Esophagus squamous epithelium (tissue), 5 donors: ENCODE data around the gene COBLL1. TPM values are rescaled to one million over a fixed set of nuclear protein-coding genes. Genes with fewer than 3 reads are reported as not detected.

Experiments
- DNase-seq: peaks from one replicate; lab custom pipeline; 2025; lab: John Stamatoyannopoulos, UW
- H3K27ac ChIP-seq, 4 donors: fragments of 200-600 bp; sonication (generic); one replicate each; pipeline ENCODE4 v1.5.1; 2016 to 2019; ENCODE audit warnings: mild to moderate bottlenecking in 1 of 4
- H3K27me3 ChIP-seq, 4 donors: fragments of 200-600 bp; sonication (generic); 1 replicate in 3 of 4; 2 replicates in 1 of 4; pipeline versions ENCODE4 v1.5.1 to v1.6.0; 2017 to 2021; ENCODE audit warnings: antibody characterized with exemption in 1 of 4
- H3K36me3 ChIP-seq, 3 donors: fragments of 200-600 bp; sonication (generic); one replicate each; pipeline ENCODE4 v1.5.1; 2016 to 2019
- H3K4me1 ChIP-seq, 3 donors: fragments of 200-600 bp; sonication (generic); one replicate each; pipeline ENCODE4 v1.5.1; 2017 to 2019
- H3K4me3 ChIP-seq, 4 donors: fragments of 200-600 bp; sonication (generic); 1 replicate in 3 of 4; 2 replicates in 1 of 4; pipeline ENCODE4 v1.5.1; 2016 to 2019; ENCODE audit warnings: mild to moderate bottlenecking in 2 of 4, moderate library complexity in 1 of 4
- H3K9me3 ChIP-seq, 3 donors: fragments of 200-600 bp; sonication (generic); one replicate each; pipeline ENCODE4 v1.5.1; 2016 to 2019
- POLR2A ChIP-seq, 4 donors: fragments of 450-650 bp; IDR thresholded peaks; one replicate each; pipeline ENCODE4 v1.6.1; 2017; ENCODE audit warnings: antibody characterized with exemption in 4 of 4, mild to moderate bottlenecking in 4 of 4, moderate library complexity in 3 of 4
- WGBS, 2 donors: methylation state at CpG; one replicate each; pipeline ENCODE4 v1.1.5; 2018; 5-methylcytosine and 5-hydroxymethylcytosine counted together
- intact Hi-C: fragments of 100-400 bp; cut with DNase I; formaldehyde crosslinking; loops from one replicate; pipeline ENCODE4 v1.15.0; 2022
- total RNA-seq, 4 donors: library from RNA; depleted of rRNA; stranded (reverse); fragments of >200 nt; gene quantifications; one replicate each; pipeline ENCODE4 v1.1.0, GENCODE V29; 2016
- TF ChIP-seq, protein P1 (sequence below), 6 experiments: fragments of 450-650 bp in 4 of 6; fragments of 200-600 bp in 2 of 6; sonication (generic) in 2 of 6; IDR thresholded peaks; one replicate each; pipeline ENCODE4 v1.5.1; 2016 to 2019; ENCODE audit warnings: antibody characterized with exemption in 6 of 6, mild to moderate bottlenecking in 4 of 6, moderate library complexity in 4 of 6
- donor health status: DM: yes; HTN: yes; CAD: no.

Gene COBLL1
- total RNA-seq, 4 donors from 2014 or later: 35.4 to 88.9 (median 71.4) TPM

DNA sequence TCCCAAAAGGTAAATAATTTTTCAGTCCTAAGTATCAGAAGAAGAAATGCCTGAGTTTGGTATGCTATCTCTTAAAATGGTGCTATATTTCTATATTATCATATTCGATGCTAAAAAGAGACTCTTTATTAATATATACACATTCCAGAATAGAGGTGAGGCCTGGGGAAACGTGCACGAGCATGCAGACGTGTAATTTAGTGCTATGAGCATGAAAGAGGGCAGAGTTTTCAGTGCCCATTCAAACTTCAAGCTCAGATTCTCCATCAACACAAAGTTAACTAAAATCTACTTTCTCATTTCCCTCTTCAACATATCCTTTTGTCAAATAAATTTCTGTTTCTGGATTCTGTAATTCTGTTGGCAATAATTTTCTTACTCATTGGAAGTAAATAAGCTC lies 5.7 kb upstream of the COBLL1 start:
- Histone ChIP-seq H3K27ac (peak overlapping the region in 3 of 4 donors; percentile 44 to 64 (median 57)), H3K36me3 (no peaks in the 10 kb centered on the region), H3K4me1 (peaks cover 9 to 50% (median 9%) of the 10 kb centered on the region in 3 donors), H3K9me3 (no peaks in the 10 kb centered on the region), H3K4me3 (no peak overlapping the region), H3K27me3 (no peaks in the 10 kb centered on the region)
- intact Hi-C loops: no loop called here
- TF ChIP-seq POLR2A (IDR thresholded peaks at IDR 0.05): no peak
- TF ChIP-seq, protein P1, sequence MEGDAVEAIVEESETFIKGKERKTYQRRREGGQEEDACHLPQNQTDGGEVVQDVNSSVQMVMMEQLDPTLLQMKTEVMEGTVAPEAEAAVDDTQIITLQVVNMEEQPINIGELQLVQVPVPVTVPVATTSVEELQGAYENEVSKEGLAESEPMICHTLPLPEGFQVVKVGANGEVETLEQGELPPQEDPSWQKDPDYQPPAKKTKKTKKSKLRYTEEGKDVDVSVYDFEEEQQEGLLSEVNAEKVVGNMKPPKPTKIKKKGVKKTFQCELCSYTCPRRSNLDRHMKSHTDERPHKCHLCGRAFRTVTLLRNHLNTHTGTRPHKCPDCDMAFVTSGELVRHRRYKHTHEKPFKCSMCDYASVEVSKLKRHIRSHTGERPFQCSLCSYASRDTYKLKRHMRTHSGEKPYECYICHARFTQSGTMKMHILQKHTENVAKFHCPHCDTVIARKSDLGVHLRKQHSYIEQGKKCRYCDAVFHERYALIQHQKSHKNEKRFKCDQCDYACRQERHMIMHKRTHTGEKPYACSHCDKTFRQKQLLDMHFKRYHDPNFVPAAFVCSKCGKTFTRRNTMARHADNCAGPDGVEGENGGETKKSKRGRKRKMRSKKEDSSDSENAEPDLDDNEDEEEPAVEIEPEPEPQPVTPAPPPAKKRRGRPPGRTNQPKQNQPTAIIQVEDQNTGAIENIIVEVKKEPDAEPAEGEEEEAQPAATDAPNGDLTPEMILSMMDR (IDR thresholded peaks at IDR 0.05): no peak
- no peak for DNase-seq
- WGBS, 2 donors: 54 to 58% methylated on average over 4 of the region's 4 CpGs

DNA sequence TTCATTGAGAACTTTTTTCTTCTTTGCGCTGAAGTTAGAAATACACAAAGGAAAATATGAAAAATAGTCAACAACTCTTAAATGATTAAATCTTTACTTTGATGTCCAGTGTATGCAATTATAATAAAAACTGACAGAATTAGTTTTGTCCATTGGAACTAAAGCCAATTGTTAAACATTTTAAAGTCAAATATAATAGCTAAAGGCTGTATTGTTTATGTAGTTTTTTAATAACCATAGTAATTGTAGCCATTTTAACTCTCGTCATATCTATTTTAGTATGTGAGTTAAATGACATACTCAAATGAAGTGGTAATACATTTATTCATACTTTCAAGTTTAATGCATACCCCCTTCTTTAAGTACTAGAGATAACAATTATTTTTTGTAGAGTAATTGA lies 4.7 kb upstream of the COBLL1 start:
- Histone ChIP-seq H3K4me1 (peaks cover 9 to 53% (median 9%) of the 10 kb centered on the region in 3 donors), H3K27ac (no peak overlapping the region), H3K9me3 (no peaks in the 10 kb centered on the region), H3K36me3 (no peaks in the 10 kb centered on the region), H3K4me3 (no peak overlapping the region), H3K27me3 (peaks cover 0 to 2% (median 0%) of the 10 kb centered on the region in 4 donors)
- WGBS, 2 donors: 63 to 98% methylated on average over 2 of the region's 2 CpGs
- intact Hi-C loops: no loop called here
- DNase-seq: no peak
- TF ChIP-seq, protein P1 (IDR thresholded peaks at IDR 0.05): no peak
- TF ChIP-seq POLR2A (IDR thresholded peaks at IDR 0.05): no peak

DNA sequence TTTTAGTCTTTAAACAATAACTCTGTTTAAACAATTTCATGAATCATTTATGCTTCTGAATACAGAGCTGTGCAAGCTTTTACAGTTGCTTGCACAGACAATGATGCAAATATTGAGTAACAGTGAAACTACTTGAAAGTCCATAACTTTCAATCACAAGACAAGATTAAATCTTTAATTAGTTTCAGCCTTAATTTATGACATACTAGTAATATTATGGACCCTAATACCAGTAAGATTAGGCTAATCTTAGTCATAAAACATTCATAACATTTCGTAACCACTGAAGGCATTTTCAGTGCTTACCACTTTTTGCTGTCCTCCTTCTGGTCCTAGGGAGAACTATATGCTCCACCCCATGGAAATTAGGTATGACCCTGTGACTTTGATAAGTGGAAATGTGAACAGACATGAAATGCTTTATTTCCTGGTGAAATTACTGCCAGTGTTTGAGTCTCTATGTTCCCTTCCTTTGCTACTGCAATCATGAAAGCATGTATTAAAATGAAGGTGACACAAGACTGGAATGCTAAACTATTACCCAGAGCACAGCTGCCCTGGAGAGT lies 1.8 kb upstream of the COBLL1 start:
- H3K9me3 ChIP-seq: no peaks in the 10 kb centered on the region
- H3K4me3 ChIP-seq: no peak overlapping the region

DNA sequence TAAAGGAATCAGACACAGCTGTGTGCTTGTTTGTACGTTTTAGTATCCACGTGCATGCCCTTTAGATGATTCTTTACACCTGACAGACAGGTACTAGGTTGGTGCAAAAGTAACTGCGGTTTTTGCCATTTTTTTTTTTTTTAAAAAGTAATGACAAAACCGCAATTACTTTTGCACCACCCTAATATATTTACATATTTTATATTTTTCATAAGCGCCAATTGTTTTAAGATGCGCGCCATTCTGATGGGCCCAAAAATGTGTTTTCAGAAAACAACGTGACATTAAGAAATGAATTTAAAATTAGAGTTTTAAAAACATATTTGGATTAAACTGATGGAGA lies 972 bp upstream of the COBLL1 start:
- peak overlapping the region; percentile 67 to 94 (median 81) for H3K4me3 ChIP-seq
- 38% methylated on average over 8 of the region's 8 CpGs for WGBS, 2 donors
- H3K36me3 ChIP-seq: no peaks in the 10 kb centered on the region
- no peaks in the 10 kb centered on the region for H3K9me3 ChIP-seq
- peaks cover 0 to 4% (median 0%) of the 10 kb centered on the region in 4 donors for H3K27me3 ChIP-seq
- H3K27ac ChIP-seq: peak overlapping the region; percentile 95 to 98 (median 96)
- TF ChIP-seq, protein P1 (IDR thresholded peaks at IDR 0.05): no peak
- no peak for TF ChIP-seq POLR2A (IDR thresholded peaks at IDR 0.05)
- no peak for DNase-seq
- intact Hi-C loops: loop anchor here (5.0 kb wide), 1 partner anchor 75 kb away; no protein-coding TSS in a partner anchor
- peaks cover 9 to 64% (median 14%) of the 10 kb centered on the region in 3 donors for H3K4me1 ChIP-seq

More for the DNA sequence above, 1.8 kb upstream of the COBLL1 start:
- intact Hi-C loops: loop anchor here (5.0 kb wide), 1 partner anchor 74 kb away; no protein-coding TSS in a partner anchor
- TF ChIP-seq POLR2A (IDR thresholded peaks at IDR 0.05): no peak
- TF ChIP-seq, protein P1 (IDR thresholded peaks at IDR 0.05): peak in 1 of 6 experiments; percentile 39
- peaks cover 0 to 4% (median 0%) of the 10 kb centered on the region in 4 donors for H3K27me3 ChIP-seq
- peak overlapping the region; percentile 45 to 97 (median 96) for H3K27ac ChIP-seq
- DNase-seq: no peak
- H3K36me3 ChIP-seq: no peaks in the 10 kb centered on the region
- peaks cover 9 to 64% (median 14%) of the 10 kb centered on the region in 3 donors for H3K4me1 ChIP-seq
- WGBS, 2 donors: 28 to 38% methylated on average over 1 of the region's 1 CpG

DNA sequence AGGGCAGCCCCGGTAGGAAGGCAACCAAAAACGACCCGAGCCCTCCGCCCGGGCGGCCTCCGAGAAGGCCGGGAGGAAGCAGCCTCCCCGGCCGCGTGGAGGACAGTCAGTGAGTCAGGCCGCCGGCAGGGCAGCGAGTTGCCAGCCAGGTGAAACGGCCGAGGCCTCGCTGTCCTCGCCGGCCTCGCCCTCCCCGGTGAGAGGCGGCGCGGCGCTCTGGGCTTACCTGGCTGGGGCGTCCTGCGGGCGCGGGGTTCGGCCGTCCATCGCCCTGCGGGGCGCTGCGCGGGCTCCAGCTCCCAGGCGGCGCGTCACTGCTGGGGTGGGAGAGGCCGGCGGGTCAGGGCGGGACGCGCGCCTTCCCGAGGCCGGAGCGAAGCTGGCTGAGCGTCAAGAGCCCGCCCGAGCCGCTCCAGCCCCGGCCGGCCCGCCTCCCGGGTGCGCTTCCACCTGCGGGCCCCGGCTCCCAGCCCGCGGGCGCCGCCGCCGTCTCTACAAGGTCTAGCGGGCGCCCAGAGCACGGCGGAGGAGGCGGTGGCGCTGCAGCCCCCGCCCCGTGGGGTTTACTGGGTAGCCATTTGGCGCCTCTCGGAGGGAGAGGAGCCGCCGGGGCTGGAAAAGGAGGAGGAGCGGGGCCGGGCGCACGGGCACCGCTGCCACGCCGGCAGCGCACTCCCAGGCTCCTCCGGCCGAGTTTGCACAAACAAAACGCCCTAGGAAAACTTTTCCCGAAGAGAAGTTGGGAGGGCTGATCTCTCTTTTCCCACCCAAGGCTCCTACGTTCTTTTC lies 499 bp downstream of the COBLL1 start:
- TF ChIP-seq, protein P1 (IDR thresholded peaks at IDR 0.05): peak in 4 of 6 experiments; percentile 1 to 19 (median 10)
- TF ChIP-seq POLR2A (IDR thresholded peaks at IDR 0.05): no peak
- peak overlapping the region; percentile 95 to 98 (median 96) for H3K27ac ChIP-seq
- peaks cover 13 to 67% (median 15%) of the 10 kb centered on the region in 3 donors for H3K4me1 ChIP-seq
- peaks cover 0 to 4% (median 0%) of the 10 kb centered on the region in 4 donors for H3K27me3 ChIP-seq
- peak overlapping the region; percentile 67 to 94 (median 81) for H3K4me3 ChIP-seq
- intact Hi-C loops: loop anchor here (5.0 kb wide), 1 partner anchor 76 kb away; no protein-coding TSS in a partner anchor
- no peak for DNase-seq
- no peaks in the 10 kb centered on the region for H3K36me3 ChIP-seq
- H3K9me3 ChIP-seq: no peaks in the 10 kb centered on the region
- WGBS, 2 donors: 0 to 5% methylated on average over 1 to 2 of the region's 90 CpGs
